ENCODE data around the gene TARS3.

DNA sequence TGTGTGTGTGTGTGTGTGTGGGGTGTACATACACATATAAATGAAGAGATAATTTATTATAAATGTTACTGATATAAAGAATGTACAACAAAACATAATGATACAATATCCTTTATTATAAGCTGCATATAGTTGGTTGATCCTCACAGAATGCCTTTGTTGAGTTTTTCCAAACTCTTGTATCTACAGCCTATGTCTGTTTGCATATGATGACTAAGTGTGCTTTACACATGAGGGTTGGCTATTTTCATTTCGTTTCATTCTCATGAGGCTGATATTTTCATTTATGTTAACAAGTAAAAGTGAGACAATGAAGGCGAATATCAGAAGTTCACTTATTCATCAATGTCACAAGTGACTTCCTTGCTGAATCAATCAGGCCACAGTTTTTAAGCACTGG, 117.2 kb downstream of the TARS3 start:
- TF ChIP-seq POLR2A (IDR thresholded peaks at IDR 0.05; ENCODE audit: low read length) (no peak), GATA1 (IDR thresholded peaks at IDR 0.05; ENCODE audit: low read depth, low read length) (no peak)
